Medulla oblongata (tissue), 1 donor: ENCODE results near the gene VAMP4.

Experiments
- DNase-seq: peaks from one replicate; pipeline ENCODE4 v3.0.0-alpha.2; 2015; ENCODE audit errors: extremely low spot score

VAMP4 gene

GRCh38 chr1:171652234-171652822 lies 89.5 kb downstream of the VAMP4 start, which contains the start of gene MYOC:
Gene MYOC (minus strand): TSS chr1:171652688. CDS start chr1:171652611, 77 bp downstream.
- DNase-seq = no peak
